ENCODE results near the gene COG5.

The COG5 gene

DNA sequence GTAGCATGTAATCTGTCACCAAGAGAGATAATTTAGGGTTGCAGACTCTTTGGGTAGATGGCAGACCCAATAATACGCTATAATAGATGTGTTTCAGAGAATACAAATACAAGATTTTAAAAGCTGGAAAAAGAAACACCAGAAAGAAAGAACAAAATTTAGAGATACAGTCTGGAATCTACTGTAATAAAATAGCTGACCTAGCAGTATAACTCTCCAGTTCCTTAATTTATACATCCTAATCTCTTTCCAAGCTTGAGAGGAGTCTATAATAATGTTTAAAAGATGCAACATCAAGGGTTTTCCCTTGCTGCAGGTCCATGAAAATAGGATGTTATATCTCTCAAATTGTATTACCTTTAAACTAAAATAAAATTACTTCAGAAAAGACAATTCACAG, 121.0 kb downstream of the COG5 start:
- H3K27me3 ChIP-seq (ENCODE audit: insufficient read depth, low read length) = no peaks in the 10 kb centered on the region

DNA sequence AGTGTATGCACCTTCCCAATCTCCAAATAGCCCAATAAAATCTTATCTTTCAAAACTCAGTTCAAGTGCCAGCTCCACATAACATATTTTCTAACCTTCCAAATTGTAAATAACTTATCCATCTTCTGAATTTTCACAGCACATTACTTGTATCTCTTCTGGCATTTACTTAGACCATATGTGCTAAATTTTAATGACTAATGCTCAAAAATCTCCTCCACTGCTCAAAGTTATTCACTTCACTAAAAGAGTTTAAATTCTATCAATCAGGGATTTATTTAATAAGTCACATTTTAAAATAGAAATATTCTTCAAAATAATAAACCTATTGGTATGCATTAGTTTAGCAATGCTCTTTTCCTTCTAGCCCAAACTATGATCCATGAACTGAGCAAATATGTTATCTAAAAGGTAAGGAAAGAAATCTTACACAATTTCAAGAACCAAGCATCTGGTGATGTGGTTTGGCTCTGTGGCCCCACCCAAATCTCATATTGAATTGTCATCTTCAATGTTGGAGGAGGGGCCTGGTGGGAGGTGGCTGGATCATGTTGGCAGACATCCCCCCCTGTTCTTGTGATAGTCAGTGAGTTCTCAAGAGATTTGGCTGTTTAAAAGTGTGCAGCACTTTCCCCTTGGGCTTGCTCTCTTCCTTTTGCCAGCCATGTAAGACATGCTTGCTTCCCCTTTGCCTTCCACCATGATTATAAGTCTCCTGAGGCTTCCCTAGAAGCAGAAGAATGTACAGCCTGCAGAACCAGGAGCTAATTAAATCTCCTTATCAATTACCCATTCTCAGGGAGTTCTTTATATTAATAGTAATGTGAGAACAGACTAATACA, 121.9 kb downstream of the COG5 start:
- Histone ChIP-seq H3K9ac (ENCODE audit: low read length) (no peak overlapping the region), H2AFZ (ENCODE audit: low read length) (no peak overlapping the region), H3F3A (ENCODE audit: insufficient read depth, low read length) (no peaks in the 10 kb centered on the region), H3K27me3 (ENCODE audit: insufficient read depth, low read length) (no peaks in the 10 kb centered on the region), H3K9me2 (ENCODE audit: low read depth, low read length) (no peaks in the 10 kb centered on the region), H3K4me3 (ENCODE audit: low read depth, low read length, poor library complexity, severe bottlenecking) (no peak overlapping the region), H3K36me3 (ENCODE audit: insufficient read depth, low read length) (no peaks in the 10 kb centered on the region; the same call in 1 of the 2 replicates), H3K4me1 (ENCODE audit: insufficient read depth, low read length, severe bottlenecking) (no peaks in the 10 kb centered on the region), H3K27ac (ENCODE audit: low read depth, low read length, poor library complexity, severe bottlenecking) (no peak overlapping the region), H3K9me3 (ENCODE audit: low read length) (peaks cover 8% of the 10 kb centered on the region; the same call in 1 of the 2 replicates), H3K79me2 (ENCODE audit: insufficient read depth, low read length) (no peaks in the 10 kb centered on the region), H3K4me2 (ENCODE audit: low read length) (no peak overlapping the region), H4K20me1 (ENCODE audit: insufficient read depth, low read length) (no peaks in the 10 kb centered on the region)
- no peak for TF ChIP-seq CTCF (IDR thresholded peaks at IDR 0.05; ENCODE audit: low read length)
- no peak for TF ChIP-seq EZH2 (IDR thresholded peaks at IDR 0.05; ENCODE audit: borderline replicate concordance, low read length)

More for the DNA sequence above, 121.0 kb downstream of the COG5 start:
- H4K20me1 ChIP-seq (ENCODE audit: insufficient read depth, low read length) = no peaks in the 10 kb centered on the region
- H3K4me1 ChIP-seq (ENCODE audit: insufficient read depth, low read length, severe bottlenecking) = no peaks in the 10 kb centered on the region
- peaks cover 8% of the 10 kb centered on the region; the same call in 1 of the 2 replicates for H3K9me3 ChIP-seq (ENCODE audit: low read length)
- H2AFZ ChIP-seq (ENCODE audit: low read length) = no peak overlapping the region
- H3K36me3 ChIP-seq (ENCODE audit: insufficient read depth, low read length) = no peaks in the 10 kb centered on the region; the same call in 1 of the 2 replicates
- no peaks in the 10 kb centered on the region for H3F3A ChIP-seq (ENCODE audit: insufficient read depth, low read length)
- H3K79me2 ChIP-seq (ENCODE audit: insufficient read depth, low read length) = no peaks in the 10 kb centered on the region
- no peak overlapping the region for H3K4me3 ChIP-seq (ENCODE audit: low read depth, low read length, poor library complexity, severe bottlenecking)
- H3K9me2 ChIP-seq (ENCODE audit: low read depth, low read length) = no peaks in the 10 kb centered on the region
- H3K4me2 ChIP-seq (ENCODE audit: low read length) = no peak overlapping the region
- TF ChIP-seq EZH2 (IDR thresholded peaks at IDR 0.05; ENCODE audit: borderline replicate concordance, low read length) (no peak), CTCF (IDR thresholded peaks at IDR 0.05; ENCODE audit: low read length) (no peak)
- H3K27ac ChIP-seq (ENCODE audit: low read depth, low read length, poor library complexity, severe bottlenecking) = no peak overlapping the region
- H3K9ac ChIP-seq (ENCODE audit: low read length) = no peak overlapping the region

DNA sequence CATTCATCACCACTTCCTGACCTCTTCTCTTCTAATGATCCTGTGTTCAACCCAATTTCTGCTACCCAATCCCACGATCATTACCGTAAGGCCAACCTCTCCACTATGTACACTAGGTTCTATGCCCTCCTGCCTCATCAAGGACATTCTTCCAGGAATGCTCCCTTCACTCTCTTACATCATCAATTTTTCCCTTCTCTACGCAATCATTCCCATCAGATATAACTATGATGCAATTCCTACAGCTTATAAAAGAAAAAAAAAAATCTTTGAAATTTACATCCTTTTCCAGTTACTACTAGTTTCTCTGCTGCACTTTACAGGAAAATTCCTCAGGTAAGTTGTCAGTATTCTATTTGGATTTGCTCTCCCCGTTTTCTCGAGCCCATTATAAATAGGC, 124.7 kb downstream of the COG5 start:
- Histone ChIP-seq H3K36me3 (ENCODE audit: insufficient read depth, low read length) (no peaks in the 10 kb centered on the region; the same call in none of the 2 replicates), H3K9me2 (ENCODE audit: low read depth, low read length) (no peaks in the 10 kb centered on the region), H4K20me1 (ENCODE audit: insufficient read depth, low read length) (no peaks in the 10 kb centered on the region), H2AFZ (ENCODE audit: low read length) (no peak overlapping the region), H3K27ac (ENCODE audit: low read depth, low read length, poor library complexity, severe bottlenecking) (no peak overlapping the region), H3K9ac (ENCODE audit: low read length) (no peak overlapping the region), H3K79me2 (ENCODE audit: insufficient read depth, low read length) (no peaks in the 10 kb centered on the region), H3K4me3 (ENCODE audit: low read depth, low read length, poor library complexity, severe bottlenecking) (no peak overlapping the region), H3K4me2 (ENCODE audit: low read length) (no peak overlapping the region), H3K4me1 (ENCODE audit: insufficient read depth, low read length, severe bottlenecking) (no peaks in the 10 kb centered on the region), H3F3A (ENCODE audit: insufficient read depth, low read length) (no peaks in the 10 kb centered on the region), H3K9me3 (ENCODE audit: low read length) (peaks cover 8% of the 10 kb centered on the region; the same call in 1 of the 2 replicates), H3K27me3 (ENCODE audit: insufficient read depth, low read length) (no peaks in the 10 kb centered on the region)
- TF ChIP-seq EZH2 (IDR thresholded peaks at IDR 0.05; ENCODE audit: borderline replicate concordance, low read length) (no peak), CTCF (IDR thresholded peaks at IDR 0.05; ENCODE audit: low read length) (no peak)
